Heart right ventricle (tissue), 16 donors: ENCODE data around the gene AGAP1. TPM values are rescaled to one million over a fixed set of nuclear protein-coding genes. Genes with fewer than 3 reads are reported as not detected.

ENCODE experiments used
- ATAC-seq, 8 donors: fragments of 200-7000 bp; cut with Tn5 transposase; one replicate each; pipeline ENCODE4 v1.9.1; 2020; ENCODE audit warnings: mild to moderate bottlenecking in 8 of 8, moderate library complexity in 8 of 8, moderate number of reproducible peaks in 1 of 8
- DNase-seq, 2 donors: peaks; one replicate each; pipeline ENCODE4 v3.0.0-alpha.2; 2020
- H3K27ac ChIP-seq, 10 donors: fragments of 200-600 bp; sonication (generic) in 2 of 10; one replicate each; pipeline versions ENCODE4 v1.5.0 to v1.8.0; 2020 to 2022; ENCODE audit warnings: mild to moderate bottlenecking in 3 of 10
- H3K27me3 ChIP-seq, 7 donors: fragments of 200-600 bp; one replicate each; pipeline ENCODE4 v1.8.0; 2021 to 2022; ENCODE audit warnings: mild to moderate bottlenecking in 2 of 7
- H3K36me3 ChIP-seq, 9 donors: fragments of 200-600 bp; sonication (generic) in 1 of 9; one replicate each; pipeline versions ENCODE4 v1.5.0 to v1.8.0; 2020 to 2022; ENCODE audit warnings: mild to moderate bottlenecking in 2 of 9
- H3K4me1 ChIP-seq, 9 donors: fragments of 200-600 bp; sonication (generic) in 1 of 9; one replicate each; pipeline versions ENCODE4 v1.5.0 to v1.8.0; 2020 to 2022; ENCODE audit warnings: mild to moderate bottlenecking in 4 of 9
- H3K4me3 ChIP-seq, 10 donors: fragments of 200-600 bp; sonication (generic) in 2 of 10; one replicate each; pipeline versions ENCODE4 v1.5.0 to v1.8.0; 2020 to 2022; ENCODE audit warnings: mild to moderate bottlenecking in 7 of 10, moderate library complexity in 2 of 10
- H3K9me3 ChIP-seq, 11 donors: fragments of 200-600 bp in 10 of 11; sonication (generic) in 2 of 11; one replicate each; pipeline versions ENCODE4 v1.5.0 to v1.8.0; 2013 to 2022; ENCODE audit warnings: mild to moderate bottlenecking in 2 of 11, control low read depth in 1 of 11, moderate library complexity in 1 of 11
- WGBS, 2 donors: extraction: QIAGEN DNeasy Blood & Tissue Kit; methylation state at CpG; one replicate each; pipeline ENCODE4 v1.1.7; 2013; ENCODE audit warnings: inconsistent platforms in 1 of 2; 5-methylcytosine and 5-hydroxymethylcytosine counted together
- intact Hi-C, 10 donors: fragments of 100-400 bp; cut with DNase I; formaldehyde crosslinking; loops; one replicate each; pipeline versions ENCODE4 v1.11.1 to v1.14.2; 2022
- polyA plus RNA-seq, 2 donors: library from polyadenylated mRNA; stranded (reverse); fragments of 200-250 nt; gene quantifications; one replicate each; pipeline ENCODE4 v1.2.3, GENCODE V29; 2013
- total RNA-seq, 10 donors: library from RNA; stranded (reverse); fragmentation: NEBNext Ultra II Directional in 3 of 10; extraction: Animal tissue kit (Norgen Biotek cat#: 25700) in 3 of 10; gene quantifications; one replicate each; pipeline versions ENCODE4 v1.2.1 to v1.2.4, GENCODE V29; 2021 to 2023
- TF ChIP-seq, protein P1 (sequence below), 9 donors: fragments of 200-600 bp; sonication (generic) in 2 of 9; IDR thresholded peaks; one replicate each; pipeline versions ENCODE4 v1.5.0 to v1.8.0; 2021 to 2022; ENCODE audit warnings: antibody characterized with exemption in 9 of 9, mild to moderate bottlenecking in 5 of 9, moderate library complexity in 1 of 9
- donor health status: Arrhythmogenic right ventricular cardiomyopathy.
- donor health status: ischemic (EF 13 %, LVEDD 7.1; RV severe dilation, severe dysfunction).
- donor health status: healthy with polysubstance abuse.
- donor health status: DM: no; HTN: yes; CAD: no.
- donor health status: DM: no; HTN: no; CAD: no.
- donor health status: ischemic (EF 25% LVEDD 6.9; RV normal size, moderate dysfunction).
- donor health status: ischemic (EF 25% LVEDD 5.7; RV mildly dilated, moderate dysfunction).
- donor health status: healthy.
- donor health status: DM: yes; HTN: yes; CAD: no.
- donor health status: Ischemic cardiomyopathy.
- donor health status: ischemic (EF 35%, LVEDD 5.7; RV mildly dilated, moderate dysfunction).
- donor health status: nonischemic (EF 11% LVEDD 7.7; RV severe dilation, severe dysfunction).
- donor health status: DM: yes; HTN: yes; CAD: no.
- donor health status: PGD.
- donor health status: ischemic (EF 29% LVEDD 5.4; RV normal size, mild dysfunction).
- donor health status: nonischemic (EF 23%, LVEDD 6.1; RV moderate dilation, normal function).

Gene AGAP1
- total and polyA plus RNA-seq, 12 donors = 3.5 to 29.2 (median 19.4) TPM

DNA sequence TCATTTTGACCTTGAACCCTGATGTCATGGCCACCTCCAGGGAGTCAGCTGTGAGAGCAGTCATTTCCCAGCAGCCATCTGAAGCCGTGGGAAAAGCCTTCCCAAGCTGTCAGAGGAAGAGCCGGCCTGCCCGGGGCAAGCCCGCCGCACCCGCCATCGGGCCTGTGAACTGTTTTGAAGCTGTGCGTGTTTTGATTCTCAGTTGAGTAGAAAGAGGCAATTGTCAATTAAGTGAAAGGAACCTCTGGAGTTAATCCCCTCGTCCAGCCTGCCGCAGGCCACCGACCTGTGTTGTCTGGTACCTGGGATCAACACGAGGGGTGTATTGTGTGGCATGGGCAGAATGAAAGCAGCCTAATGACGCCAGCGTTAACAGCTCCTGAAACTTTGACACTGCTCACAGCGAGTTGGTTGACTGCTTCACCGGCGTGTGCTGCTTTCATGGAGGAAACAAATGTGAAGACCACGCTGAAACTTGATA is 318.4 kb downstream of the AGAP1 start:
- no peaks in the 10 kb centered on the region for H3K9me3 ChIP-seq
- intact Hi-C loops = no loop called here
- no peak overlapping the region for H3K4me3 ChIP-seq
- DNase-seq (no peak), ATAC-seq (peak in 2 of 8 donors; percentile 23 to 35)
- 84 to 89% methylated on average over 18 of the region's 18 CpGs for WGBS, 2 donors
- H3K27ac ChIP-seq = no peak overlapping the region
- TF ChIP-seq, protein P1, sequence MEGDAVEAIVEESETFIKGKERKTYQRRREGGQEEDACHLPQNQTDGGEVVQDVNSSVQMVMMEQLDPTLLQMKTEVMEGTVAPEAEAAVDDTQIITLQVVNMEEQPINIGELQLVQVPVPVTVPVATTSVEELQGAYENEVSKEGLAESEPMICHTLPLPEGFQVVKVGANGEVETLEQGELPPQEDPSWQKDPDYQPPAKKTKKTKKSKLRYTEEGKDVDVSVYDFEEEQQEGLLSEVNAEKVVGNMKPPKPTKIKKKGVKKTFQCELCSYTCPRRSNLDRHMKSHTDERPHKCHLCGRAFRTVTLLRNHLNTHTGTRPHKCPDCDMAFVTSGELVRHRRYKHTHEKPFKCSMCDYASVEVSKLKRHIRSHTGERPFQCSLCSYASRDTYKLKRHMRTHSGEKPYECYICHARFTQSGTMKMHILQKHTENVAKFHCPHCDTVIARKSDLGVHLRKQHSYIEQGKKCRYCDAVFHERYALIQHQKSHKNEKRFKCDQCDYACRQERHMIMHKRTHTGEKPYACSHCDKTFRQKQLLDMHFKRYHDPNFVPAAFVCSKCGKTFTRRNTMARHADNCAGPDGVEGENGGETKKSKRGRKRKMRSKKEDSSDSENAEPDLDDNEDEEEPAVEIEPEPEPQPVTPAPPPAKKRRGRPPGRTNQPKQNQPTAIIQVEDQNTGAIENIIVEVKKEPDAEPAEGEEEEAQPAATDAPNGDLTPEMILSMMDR (IDR thresholded peaks at IDR 0.05) = no peak
- H3K36me3 ChIP-seq = peaks cover 0 to 84% (median 15%) of the 10 kb centered on the region in 9 donors
- no peaks in the 10 kb centered on the region for H3K27me3 ChIP-seq
- no peaks in the 10 kb centered on the region for H3K4me1 ChIP-seq

DNA sequence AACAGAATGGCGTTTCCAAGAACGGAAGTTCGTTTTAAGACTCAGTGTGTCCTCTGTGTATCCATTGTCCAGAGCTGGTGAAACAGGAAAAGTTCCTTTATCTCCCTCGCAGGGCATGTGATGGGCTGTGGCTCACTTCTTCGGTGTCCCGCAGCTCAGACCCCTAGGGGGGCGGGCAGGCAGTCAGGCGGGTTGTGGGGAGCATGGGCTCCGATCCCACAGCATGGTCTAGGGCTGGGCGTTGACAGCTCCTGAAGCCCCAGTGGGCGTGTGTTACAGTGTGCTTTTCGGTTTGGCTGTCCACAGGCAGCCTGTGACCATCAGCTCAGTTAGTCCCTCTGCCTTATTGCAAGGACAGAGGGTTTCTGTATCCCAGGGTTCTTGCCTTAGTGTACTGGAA is 319.6 kb downstream of the AGAP1 start:
- no peaks in the 10 kb centered on the region for H3K27me3 ChIP-seq
- ATAC-seq = no peak
- peaks cover 0 to 78% (median 8%) of the 10 kb centered on the region in 9 donors for H3K36me3 ChIP-seq
- no peak overlapping the region for H3K4me3 ChIP-seq
- H3K4me1 ChIP-seq = no peaks in the 10 kb centered on the region
- 95% methylated on average over 12 of the region's 12 CpGs for WGBS, 2 donors
- H3K9me3 ChIP-seq = no peaks in the 10 kb centered on the region
- no peak overlapping the region for H3K27ac ChIP-seq
- TF ChIP-seq, protein P1 (IDR thresholded peaks at IDR 0.05) = no peak
- DNase-seq = no peak
- intact Hi-C loops = no loop called here

DNA sequence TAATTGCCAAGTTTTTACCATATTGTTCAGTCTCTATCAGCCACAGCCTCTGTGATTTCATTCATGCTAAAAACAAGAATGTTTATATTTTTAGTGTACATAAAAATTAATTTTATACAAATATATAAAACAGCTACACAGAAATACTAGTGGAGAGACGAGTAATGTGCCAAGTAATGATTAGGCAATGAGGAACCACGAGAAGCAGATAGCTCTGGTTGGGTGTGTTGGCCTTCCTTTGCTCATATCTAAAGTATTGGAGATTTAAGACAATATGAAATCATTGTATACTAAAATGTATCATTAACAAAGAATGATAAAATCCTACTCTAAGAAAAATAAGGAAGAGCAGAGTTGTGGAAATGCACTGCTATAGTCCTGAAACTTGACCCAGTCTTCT is 326.7 kb downstream of the AGAP1 start:
- intact Hi-C loops = no loop called here
- H3K9me3 ChIP-seq = no peaks in the 10 kb centered on the region
- DNase-seq = no peak
- no peak overlapping the region for H3K27ac ChIP-seq
- no peaks in the 10 kb centered on the region for H3K4me1 ChIP-seq
- WGBS, 2 donors = 87 to 91% methylated on average over 2 of the region's 2 CpGs
- no peak overlapping the region for H3K4me3 ChIP-seq
- no peaks in the 10 kb centered on the region for H3K27me3 ChIP-seq
- TF ChIP-seq, protein P1 (IDR thresholded peaks at IDR 0.05) = no peak
- ATAC-seq = no peak
- H3K36me3 ChIP-seq = peaks cover 0 to 39% (median 0%) of the 10 kb centered on the region in 9 donors

DNA sequence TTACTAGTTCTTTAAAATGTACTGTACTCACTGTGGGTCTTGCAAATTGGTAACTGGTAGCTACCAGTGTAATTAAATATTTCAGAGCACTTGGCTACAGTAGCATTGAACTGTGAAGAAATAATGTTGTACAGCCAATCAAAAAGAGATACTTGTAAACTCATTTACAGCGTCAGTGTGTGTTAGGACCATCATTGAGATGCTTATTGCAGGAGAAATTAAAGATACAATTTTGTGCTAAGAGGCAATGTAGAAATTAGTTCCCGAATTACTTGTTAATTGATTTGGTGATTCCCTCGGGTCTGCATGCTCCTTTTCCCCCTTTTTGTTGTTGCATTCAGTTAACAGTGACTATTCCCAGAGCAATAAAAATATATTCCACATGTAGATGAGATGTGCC is 330.5 kb downstream of the AGAP1 start:
- WGBS, 2 donors = 95% methylated on average over 3 of the region's 3 CpGs

More for the DNA sequence above, 330.5 kb downstream of the AGAP1 start:
- Histone ChIP-seq H3K4me1 (no peaks in the 10 kb centered on the region), H3K9me3 (no peaks in the 10 kb centered on the region), H3K4me3 (no peak overlapping the region), H3K27ac (no peak overlapping the region), H3K36me3 (peaks cover 0 to 33% (median 0%) of the 10 kb centered on the region in 9 donors), H3K27me3 (no peaks in the 10 kb centered on the region)
- no peak for ATAC-seq
- intact Hi-C loops = no loop called here
- TF ChIP-seq, protein P1 (IDR thresholded peaks at IDR 0.05) = no peak
- DNase-seq = no peak
